Sigmoid colon (tissue), 7 donors: Measurements from ENCODE around the gene UNC13C. TPM values are rescaled to one million over a fixed set of nuclear protein-coding genes. Genes with fewer than 3 reads are reported as not detected.

Experiments used
- DNase-seq: peaks from one replicate; pipeline ENCODE4 v3.0.0-alpha.2; 2019
- H3K27ac ChIP-seq, 4 donors: fragments of 200-600 bp; sonication (generic); one replicate each; pipeline ENCODE4 v1.5.1; 2016 to 2019; ENCODE audit warnings: mild to moderate bottlenecking in 1 of 4
- H3K27me3 ChIP-seq, 3 donors: fragments of 200-600 bp; sonication (generic); one replicate each; pipeline ENCODE4 v1.5.1; 2019; ENCODE audit warnings: mild to moderate bottlenecking in 1 of 3
- H3K36me3 ChIP-seq, 4 donors: fragments of 200-600 bp; sonication (generic); one replicate each; pipeline ENCODE4 v1.5.1; 2016 to 2019
- H3K4me1 ChIP-seq, 4 donors: fragments of 200-600 bp; sonication (generic); one replicate each; pipeline ENCODE4 v1.5.1; 2017 to 2019
- H3K4me3 ChIP-seq, 4 donors: fragments of 200-600 bp; sonication (generic); one replicate each; pipeline ENCODE4 v1.5.1; 2017 to 2019; ENCODE audit warnings: mild to moderate bottlenecking in 2 of 4, moderate library complexity in 1 of 4
- H3K9me3 ChIP-seq, 4 donors: fragments of 200-600 bp in 3 of 4; sonication (generic) in 3 of 4; one replicate each; pipeline versions ENCODE4 v1.5.1 to v1.6.1; 2013 to 2019
- CTCF ChIP-seq, 4 experiments: fragments of 450-650 bp in 3 of 4; fragments of 200-600 bp in 1 of 4; IDR thresholded peaks; one replicate each; pipeline ENCODE4 v1.5.1; 2016 to 2019; ENCODE audit warnings: antibody characterized with exemption in 4 of 4, mild to moderate bottlenecking in 3 of 4, moderate library complexity in 2 of 4
- EP300 ChIP-seq, 4 donors: sonication (generic); formaldehyde crosslinking; IDR thresholded peaks; one replicate each; pipeline ENCODE4 v1.6.1; 2017; ENCODE audit warnings: antibody characterized with exemption in 4 of 4
- POLR2A ChIP-seq, 2 donors: fragments of 450-650 bp; IDR thresholded peaks; one replicate each; pipeline ENCODE4 v1.6.1; 2016; ENCODE audit warnings: antibody characterized with exemption in 2 of 2, mild to moderate bottlenecking in 2 of 2, moderate library complexity in 2 of 2
- POLR2AphosphoS5 ChIP-seq, 4 donors: sonication (generic); formaldehyde crosslinking; IDR thresholded peaks; one replicate each; pipeline ENCODE4 v1.6.1; 2017; ENCODE audit warnings: antibody characterized with exemption in 4 of 4
- WGBS, 2 donors: extraction: QIAGEN DNeasy Blood & Tissue Kit; methylation state at CpG; one replicate each; pipeline ENCODE4 v1.1.7; 2013; 5-methylcytosine and 5-hydroxymethylcytosine counted together
- intact Hi-C: fragments of 100-400 bp; cut with DNase I; formaldehyde crosslinking; loops from one replicate; pipeline ENCODE4 v1.15.1; 2023
- polyA plus RNA-seq, 3 donors: library from polyadenylated mRNA; stranded (reverse); fragments of 200-250 nt; gene quantifications; one replicate each; pipeline ENCODE4 v1.2.3, GENCODE V29; 2013
- total RNA-seq, 4 donors: library from RNA; depleted of rRNA; stranded (reverse); fragments of >200 nt; gene quantifications; one replicate each; pipeline ENCODE4 v1.1.0, GENCODE V29; 2016
- donor health status: healthy with polysubstance abuse.
- donor health status: Bipolar disorder and iron deficiency.
- donor health status: healthy.

Gene UNC13C
- total and polyA plus RNA-seq, 7 donors: under 0.01 to 1.7 (median 1.3) TPM; not detected in 1

- TF ChIP-seq POLR2AphosphoS5 (IDR thresholded peaks at IDR 0.05) (no peak), EP300 (IDR thresholded peaks at IDR 0.05) (no peak), POLR2A (IDR thresholded peaks at IDR 0.05) (no peak), CTCF (IDR thresholded peaks at IDR 0.05) (no peak)
- WGBS, 2 donors: 79 to 84% methylated on average over 7 of the region's 7 CpGs
Observed at GRCh38 chr15:54582863-54583643, 604.8 kb downstream of the UNC13C start.

GRCh38 chr15:54585063-54585462 is 606.8 kb downstream of the UNC13C start:
- Histone ChIP-seq H3K27ac (no peak overlapping the region), H3K4me1 (no peaks in the 10 kb centered on the region), H3K27me3 (no peaks in the 10 kb centered on the region), H3K9me3 (peaks cover 0 to 2% (median 0%) of the 10 kb centered on the region in 4 donors), H3K36me3 (no peaks in the 10 kb centered on the region), H3K4me3 (no peak overlapping the region)
- TF ChIP-seq CTCF (IDR thresholded peaks at IDR 0.05) (no peak), POLR2AphosphoS5 (IDR thresholded peaks at IDR 0.05) (no peak), EP300 (IDR thresholded peaks at IDR 0.05) (no peak), POLR2A (IDR thresholded peaks at IDR 0.05) (no peak)
- WGBS, 2 donors: 68 to 89% methylated on average over 3 of the region's 3 CpGs
- DNase-seq: no peak
- intact Hi-C loops: no loop called here

More at GRCh38 chr15:54582863-54583643, 604.8 kb downstream of the UNC13C start:
- peaks cover 0 to 2% (median 0%) of the 10 kb centered on the region in 4 donors for H3K9me3 ChIP-seq
- no peak for DNase-seq
- H3K36me3 ChIP-seq: no peaks in the 10 kb centered on the region
- intact Hi-C loops: no loop called here
- H3K4me1 ChIP-seq: no peaks in the 10 kb centered on the region
- no peaks in the 10 kb centered on the region for H3K27me3 ChIP-seq
- no peak overlapping the region for H3K4me3 ChIP-seq
- no peak overlapping the region for H3K27ac ChIP-seq

- 95% methylated on average over 4 of the region's 4 CpGs for WGBS, 2 donors
- DNase-seq: no peak
- Histone ChIP-seq H3K4me1 (no peaks in the 10 kb centered on the region), H3K27ac (no peak overlapping the region), H3K36me3 (no peaks in the 10 kb centered on the region), H3K9me3 (peaks cover 0 to 3% (median 0%) of the 10 kb centered on the region in 4 donors), H3K27me3 (no peaks in the 10 kb centered on the region), H3K4me3 (no peak overlapping the region)
- no peak for TF ChIP-seq EP300 (IDR thresholded peaks at IDR 0.05)
- no peak for TF ChIP-seq CTCF (IDR thresholded peaks at IDR 0.05)
- TF ChIP-seq POLR2A (IDR thresholded peaks at IDR 0.05): no peak
- intact Hi-C loops: no loop called here
Observed at GRCh38 chr15:54594115-54594514, 615.9 kb downstream of the UNC13C start.

GRCh38 chr15:54599386-54599785 is 621.1 kb downstream of the UNC13C start:
- intact Hi-C loops: no loop called here

More at GRCh38 chr15:54599386-54599785, 621.1 kb downstream of the UNC13C start:
- 93% methylated on average over 3 of the region's 3 CpGs for WGBS, 2 donors
- DNase-seq: no peak
- no peak overlapping the region for H3K4me3 ChIP-seq
- no peak overlapping the region for H3K27ac ChIP-seq
- no peaks in the 10 kb centered on the region for H3K36me3 ChIP-seq
- no peaks in the 10 kb centered on the region for H3K4me1 ChIP-seq
- no peaks in the 10 kb centered on the region for H3K27me3 ChIP-seq
- TF ChIP-seq POLR2A (IDR thresholded peaks at IDR 0.05) (no peak), CTCF (IDR thresholded peaks at IDR 0.05) (no peak), POLR2AphosphoS5 (IDR thresholded peaks at IDR 0.05) (no peak), EP300 (IDR thresholded peaks at IDR 0.05) (no peak)
- no peaks in the 10 kb centered on the region for H3K9me3 ChIP-seq
